Measurements from ENCODE around the gene FAM222A. TPM values are rescaled to one million over a fixed set of nuclear protein-coding genes. Genes with fewer than 3 reads are reported as not detected.

FAM222A gene
- total and polyA plus RNA-seq, 2 donors: 0.71 to 0.78 TPM

- DNase-seq (ENCODE audit: low read depth in 6 of 9, low spot score in 9 of 9): peak in 1 of 9 donors; percentile 21
- H3K4me1 ChIP-seq (ENCODE audit: control insufficient read depth in 2 of 2, insufficient read depth in 2 of 2, low read length in 2 of 2): peaks cover 7 to 9% of the 10 kb centered on the region in 2 donors
- H3K4me3 ChIP-seq (ENCODE audit: low read length in 2 of 2): no peak overlapping the region
- no peaks in the 10 kb centered on the region for H3K36me3 ChIP-seq (ENCODE audit: control insufficient read depth in 2 of 2, insufficient read depth in 2 of 2, low read length in 1 of 2)
- H3K9me3 ChIP-seq (ENCODE audit: control insufficient read depth in 2 of 2, insufficient read depth in 1 of 2, low read length in 1 of 2): no peaks in the 10 kb centered on the region
- WGBS: 59% methylated on average over 19 of the region's 19 CpGs
- H3K27ac ChIP-seq (ENCODE audit: low read depth in 1 of 2, low read length in 1 of 2): no peak overlapping the region
- peaks cover 51 to 92% of the 10 kb centered on the region in 2 donors for H3K27me3 ChIP-seq (ENCODE audit: control insufficient read depth in 2 of 2, insufficient read depth in 1 of 2, low read length in 1 of 2)
These were observed 1.9 kb downstream of the FAM222A start for GRCh38 chr12:109715310-109716091.

GRCh38 chr12:109716092-109716479, 2.5 kb downstream of the FAM222A start:
- WGBS: 95% methylated on average over 9 of the region's 9 CpGs
- Histone ChIP-seq H3K27ac (ENCODE audit: low read depth in 1 of 2, low read length in 1 of 2) (no peak overlapping the region), H3K4me1 (ENCODE audit: control insufficient read depth in 2 of 2, insufficient read depth in 2 of 2, low read length in 2 of 2) (peaks cover 7 to 9% of the 10 kb centered on the region in 2 donors), H3K36me3 (ENCODE audit: control insufficient read depth in 2 of 2, insufficient read depth in 2 of 2, low read length in 1 of 2) (no peaks in the 10 kb centered on the region), H3K27me3 (ENCODE audit: control insufficient read depth in 2 of 2, insufficient read depth in 1 of 2, low read length in 1 of 2) (peaks cover 51 to 89% of the 10 kb centered on the region in 2 donors), H3K4me3 (ENCODE audit: low read length in 2 of 2) (no peak overlapping the region), H3K9me3 (ENCODE audit: control insufficient read depth in 2 of 2, insufficient read depth in 1 of 2, low read length in 1 of 2) (no peaks in the 10 kb centered on the region)
- no peak for DNase-seq (ENCODE audit: low read depth in 6 of 9, low spot score in 9 of 9)

GRCh38 chr12:109716512-109717389, 3.1 kb downstream of the FAM222A start:
- peaks cover 7 to 9% of the 10 kb centered on the region in 2 donors for H3K4me1 ChIP-seq (ENCODE audit: control insufficient read depth in 2 of 2, insufficient read depth in 2 of 2, low read length in 2 of 2)
- H3K4me3 ChIP-seq (ENCODE audit: low read length in 2 of 2): no peak overlapping the region
- no peaks in the 10 kb centered on the region for H3K36me3 ChIP-seq (ENCODE audit: control insufficient read depth in 2 of 2, insufficient read depth in 2 of 2, low read length in 1 of 2)
- DNase-seq (ENCODE audit: low read depth in 6 of 9, low spot score in 9 of 9): no peak
- H3K27me3 ChIP-seq (ENCODE audit: control insufficient read depth in 2 of 2, insufficient read depth in 1 of 2, low read length in 1 of 2): peaks cover 46 to 82% of the 10 kb centered on the region in 2 donors
- no peaks in the 10 kb centered on the region for H3K9me3 ChIP-seq (ENCODE audit: control insufficient read depth in 2 of 2, insufficient read depth in 1 of 2, low read length in 1 of 2)
- 93% methylated on average over 19 of the region's 19 CpGs for WGBS
- H3K27ac ChIP-seq (ENCODE audit: low read depth in 1 of 2, low read length in 1 of 2): no peak overlapping the region

- DNase-seq (ENCODE audit: low read depth in 6 of 9, low spot score in 9 of 9): no peak
- peaks cover 38 to 73% of the 10 kb centered on the region in 2 donors for H3K27me3 ChIP-seq (ENCODE audit: control insufficient read depth in 2 of 2, insufficient read depth in 1 of 2, low read length in 1 of 2)
- H3K4me1 ChIP-seq (ENCODE audit: control insufficient read depth in 2 of 2, insufficient read depth in 2 of 2, low read length in 2 of 2): peaks cover 7 to 9% of the 10 kb centered on the region in 2 donors
- WGBS: 79% methylated on average over 18 of the region's 18 CpGs
- H3K4me3 ChIP-seq (ENCODE audit: low read length in 2 of 2): no peak overlapping the region
- H3K27ac ChIP-seq (ENCODE audit: low read depth in 1 of 2, low read length in 1 of 2): no peak overlapping the region
- H3K9me3 ChIP-seq (ENCODE audit: control insufficient read depth in 2 of 2, insufficient read depth in 1 of 2, low read length in 1 of 2): no peaks in the 10 kb centered on the region
- H3K36me3 ChIP-seq (ENCODE audit: control insufficient read depth in 2 of 2, insufficient read depth in 2 of 2, low read length in 1 of 2): no peaks in the 10 kb centered on the region
These were observed 4.0 kb downstream of the FAM222A start for GRCh38 chr12:109717390-109718357.

GRCh38 chr12:109718390-109718789, 4.8 kb downstream of the FAM222A start:
- peaks cover 7 to 9% of the 10 kb centered on the region in 2 donors for H3K4me1 ChIP-seq (ENCODE audit: control insufficient read depth in 2 of 2, insufficient read depth in 2 of 2, low read length in 2 of 2)
- no peaks in the 10 kb centered on the region for H3K9me3 ChIP-seq (ENCODE audit: control insufficient read depth in 2 of 2, insufficient read depth in 1 of 2, low read length in 1 of 2)
- H3K4me3 ChIP-seq (ENCODE audit: low read length in 2 of 2): no peak overlapping the region
- peaks cover 33 to 67% of the 10 kb centered on the region in 2 donors for H3K27me3 ChIP-seq (ENCODE audit: control insufficient read depth in 2 of 2, insufficient read depth in 1 of 2, low read length in 1 of 2)
- WGBS: 15% methylated on average over 33 of the region's 33 CpGs
- no peak overlapping the region for H3K27ac ChIP-seq (ENCODE audit: low read depth in 1 of 2, low read length in 1 of 2)
- H3K36me3 ChIP-seq (ENCODE audit: control insufficient read depth in 2 of 2, insufficient read depth in 2 of 2, low read length in 1 of 2): no peaks in the 10 kb centered on the region
- no peak for DNase-seq (ENCODE audit: low read depth in 6 of 9, low spot score in 9 of 9)

DNA sequence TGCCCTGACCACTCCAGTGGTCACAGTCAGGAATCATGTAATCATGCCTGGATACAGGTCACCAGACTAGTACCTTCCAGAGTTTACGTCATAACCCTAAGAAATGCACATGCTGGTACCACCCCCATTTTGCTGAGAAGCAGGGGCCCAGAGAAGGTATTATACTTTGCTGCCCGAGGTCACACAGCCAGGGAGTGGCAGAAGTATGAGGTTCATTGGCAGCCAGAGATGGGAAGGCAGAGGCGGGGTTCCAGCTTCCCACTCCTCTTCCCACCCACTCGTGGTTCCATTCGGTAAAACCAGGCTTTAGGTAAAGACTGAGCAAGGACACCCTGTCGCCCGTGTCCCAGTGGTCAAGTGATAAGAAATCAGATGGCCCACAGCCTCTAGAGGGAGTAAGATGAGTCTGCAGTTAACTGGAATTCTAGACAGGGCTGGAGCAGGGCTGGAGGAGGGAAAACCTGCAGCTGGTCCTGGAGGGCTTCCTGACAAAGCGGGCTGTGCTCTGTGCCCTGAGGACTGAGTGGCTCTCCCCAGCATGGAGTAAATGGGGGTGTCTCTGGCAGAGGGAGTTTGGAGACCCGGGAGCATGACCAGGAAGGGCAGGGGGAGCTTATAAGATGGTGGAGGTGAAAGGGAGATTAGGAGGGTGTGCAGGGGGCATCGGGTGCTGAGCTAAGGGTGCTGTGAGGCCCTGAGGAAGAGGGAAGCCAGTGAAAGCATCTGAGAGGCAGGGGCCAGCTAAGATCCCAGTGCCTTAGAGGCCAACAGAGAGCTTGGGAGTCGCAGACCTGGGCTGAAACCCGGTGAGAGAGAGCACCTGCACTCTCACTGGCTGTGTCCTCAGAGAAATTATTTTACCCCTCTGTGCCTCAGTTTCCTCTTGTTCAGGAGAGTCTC, 5.7 kb downstream of the FAM222A start:
- no peak for DNase-seq (ENCODE audit: low read depth in 6 of 9, low spot score in 9 of 9)
- H3K27me3 ChIP-seq (ENCODE audit: control insufficient read depth in 2 of 2, insufficient read depth in 1 of 2, low read length in 1 of 2): peaks cover 33 to 64% of the 10 kb centered on the region in 2 donors
- no peak overlapping the region for H3K4me3 ChIP-seq (ENCODE audit: low read length in 2 of 2)
- H3K27ac ChIP-seq (ENCODE audit: low read depth in 1 of 2, low read length in 1 of 2): no peak overlapping the region
- H3K9me3 ChIP-seq (ENCODE audit: control insufficient read depth in 2 of 2, insufficient read depth in 1 of 2, low read length in 1 of 2): no peaks in the 10 kb centered on the region
- no peaks in the 10 kb centered on the region for H3K36me3 ChIP-seq (ENCODE audit: control insufficient read depth in 2 of 2, insufficient read depth in 2 of 2, low read length in 1 of 2)
- 78% methylated on average over 12 of the region's 12 CpGs for WGBS
- peaks cover 7 to 9% of the 10 kb centered on the region in 2 donors for H3K4me1 ChIP-seq (ENCODE audit: control insufficient read depth in 2 of 2, insufficient read depth in 2 of 2, low read length in 2 of 2)

GRCh38 chr12:109720152-109720856, 6.7 kb downstream of the FAM222A start:
- H3K4me1 ChIP-seq (ENCODE audit: control insufficient read depth in 2 of 2, insufficient read depth in 2 of 2, low read length in 2 of 2): peaks cover 0 to under 1% of the 10 kb centered on the region in 2 donors
- H3K4me3 ChIP-seq (ENCODE audit: low read length in 2 of 2): no peak overlapping the region
- no peaks in the 10 kb centered on the region for H3K9me3 ChIP-seq (ENCODE audit: control insufficient read depth in 2 of 2, insufficient read depth in 1 of 2, low read length in 1 of 2)
- no peak for DNase-seq (ENCODE audit: low read depth in 6 of 9, low spot score in 9 of 9)
- WGBS: 95% methylated on average over 12 of the region's 12 CpGs
- H3K27ac ChIP-seq (ENCODE audit: low read depth in 1 of 2, low read length in 1 of 2): no peak overlapping the region
- peaks cover 26 to 55% of the 10 kb centered on the region in 2 donors for H3K27me3 ChIP-seq (ENCODE audit: control insufficient read depth in 2 of 2, insufficient read depth in 1 of 2, low read length in 1 of 2)
- no peaks in the 10 kb centered on the region for H3K36me3 ChIP-seq (ENCODE audit: control insufficient read depth in 2 of 2, insufficient read depth in 2 of 2, low read length in 1 of 2)
